ENCODE data around the gene RAD51B.
A peak's percentile ranks its signal among the peaks of the same experiment; 100 is the strongest.

The RAD51B gene

GRCh38 chr14:67971627-67972625, 152.3 kb downstream of the RAD51B start (continued):
- TF ChIP-seq, protein P1, sequence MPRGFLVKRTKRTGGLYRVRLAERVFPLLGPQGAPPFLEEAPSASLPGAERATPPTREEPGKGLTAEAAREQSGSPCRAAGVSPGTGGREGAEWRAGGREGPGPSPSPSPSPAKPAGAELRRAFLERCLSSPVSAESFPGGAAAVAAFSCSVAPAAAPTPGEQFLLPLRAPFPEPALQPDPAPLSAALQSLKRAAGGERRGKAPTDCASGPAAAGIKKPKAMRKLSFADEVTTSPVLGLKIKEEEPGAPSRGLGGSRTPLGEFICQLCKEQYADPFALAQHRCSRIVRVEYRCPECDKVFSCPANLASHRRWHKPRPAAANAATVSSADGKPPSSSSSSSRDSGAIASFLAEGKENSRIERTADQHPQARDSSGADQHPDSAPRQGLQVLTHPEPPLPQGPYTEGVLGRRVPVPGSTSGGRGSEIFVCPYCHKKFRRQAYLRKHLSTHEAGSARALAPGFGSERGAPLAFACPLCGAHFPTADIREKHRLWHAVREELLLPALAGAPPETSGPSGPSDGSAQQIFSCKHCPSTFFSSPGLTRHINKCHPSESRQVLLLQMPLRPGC (tag by site-specific recombination; IDR thresholded peaks at IDR 0.05) = 0 out of 2 replicates have a peak, but pooled peaks have one; percentile 12
- TF ChIP-seq ZNF830 (tag by site-specific recombination; IDR thresholded peaks at IDR 0.05; ENCODE audit: low read depth) (no peak), SP7 (tag by site-specific recombination; IDR thresholded peaks at IDR 0.05) (peak; percentile 98), MZF1 (tag by site-specific recombination; IDR thresholded peaks at IDR 0.05; ENCODE audit: borderline replicate concordance) (peak; percentile 51; the same call in 1 of the 2 replicates), ZNF692 (tag by site-specific recombination; IDR thresholded peaks at IDR 0.05) (no peak), ZEB2 (tag by site-specific recombination; IDR thresholded peaks at IDR 0.05) (no peak), ZNF629 (tag by site-specific recombination; IDR thresholded peaks at IDR 0.05) (peak; percentile 64), ZNF155 (tag by site-specific recombination; IDR thresholded peaks at IDR 0.05) (no peak)

DNA sequence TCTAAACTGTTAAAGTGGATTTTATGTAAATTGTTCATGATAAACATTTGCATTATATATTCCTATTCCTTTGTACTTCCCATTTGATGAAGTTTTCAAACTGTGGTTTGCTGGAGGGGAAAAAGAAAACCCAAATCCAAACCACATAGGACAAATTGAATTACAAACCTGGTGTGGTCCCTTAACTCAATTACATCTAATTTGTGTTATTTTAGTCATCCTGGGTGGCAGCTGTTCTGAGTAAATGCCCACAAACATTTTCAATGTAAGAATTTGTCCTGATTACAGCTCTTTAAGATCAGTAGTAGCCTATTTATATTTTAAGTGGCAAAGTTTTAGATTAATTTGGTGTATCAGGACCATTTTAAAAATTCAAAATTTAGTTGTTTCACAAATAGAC, 153.9 kb downstream of the RAD51B start:
- Histone ChIP-seq H3K36me3 (ENCODE audit: control insufficient read depth in 2 of 2, insufficient read depth in 1 of 2, low read length in 2 of 2) (no peaks in the 10 kb centered on the region), H3K27ac (ENCODE audit: extremely low read depth, low read depth, low read length) (peak overlapping the region; percentile 43; the same call in 1 of the 2 replicates), H3K9me3 (ENCODE audit: control insufficient read depth, insufficient read depth, low read depth, low read length) (no peaks in the 10 kb centered on the region), H3K4me1 (ENCODE audit: control insufficient read depth, insufficient read depth, low read length) (peaks cover 54% of the 10 kb centered on the region), H3K4me3 (ENCODE audit: low read depth, low read length) (no peak overlapping the region)
- CTCF ChIA-PET = interaction anchor here (0.7 to 1.0 kb wide), 2 partner anchors 174 to 870 kb away, joined by 3 read pairs; no protein-coding TSS in a partner anchor
- POLR2A ChIA-PET = no interaction called here
- TF ChIP-seq ZNF510 (tag by site-specific recombination; IDR thresholded peaks at IDR 0.05; ENCODE audit: insufficient replicate concordance) (no peak), KLF17 (tag by site-specific recombination; IDR thresholded peaks at IDR 0.05) (no peak), GLIS1 (tag by site-specific recombination; IDR thresholded peaks at IDR 0.05) (peak; percentile 49; the same call in 1 of the 2 replicates), OSR2 (tag by site-specific recombination; IDR thresholded peaks at IDR 0.05) (peak; percentile 15; the same call in 1 of the 2 replicates), ZNF610 (tag by site-specific recombination; IDR thresholded peaks at IDR 0.05; ENCODE audit: borderline replicate concordance) (no peak)

DNA sequence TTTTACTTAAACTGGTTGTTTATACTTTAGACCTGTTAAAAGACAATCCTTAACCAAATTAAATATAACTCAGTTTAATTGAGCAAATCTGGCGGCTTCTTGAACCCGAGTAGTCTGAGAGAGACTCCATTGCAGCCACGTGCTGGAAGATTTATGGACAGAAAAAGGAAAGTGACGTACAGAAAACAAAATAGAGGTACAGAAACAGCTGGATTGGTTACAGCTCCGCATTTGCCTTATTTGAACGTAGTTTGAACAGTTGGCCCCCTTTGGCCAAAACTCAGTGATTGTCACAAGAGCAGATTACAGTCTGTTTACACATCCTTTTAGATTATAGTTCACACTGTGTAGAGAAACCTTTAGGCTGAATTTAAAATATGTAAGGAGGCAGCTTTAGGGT, 155.9 kb downstream of the RAD51B start:
- CTCF ChIA-PET = no interaction called here
- TF ChIP-seq, protein P2, sequence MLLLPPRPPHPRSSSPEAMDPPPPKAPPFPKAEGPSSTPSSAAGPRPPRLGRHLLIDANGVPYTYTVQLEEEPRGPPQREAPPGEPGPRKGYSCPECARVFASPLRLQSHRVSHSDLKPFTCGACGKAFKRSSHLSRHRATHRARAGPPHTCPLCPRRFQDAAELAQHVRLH (tag by site-specific recombination; IDR thresholded peaks at IDR 0.05) = no peak
- no peak for TF ChIP-seq ZNF707 (tag by site-specific recombination; IDR thresholded peaks at IDR 0.05)
- no peak for TF ChIP-seq ZNF280C (tag by site-specific recombination; IDR thresholded peaks at IDR 0.05)
- no peak for TF ChIP-seq ZNF610 (tag by site-specific recombination; IDR thresholded peaks at IDR 0.05; ENCODE audit: borderline replicate concordance)
- no peak for TF ChIP-seq ZNF248 (tag by site-specific recombination; IDR thresholded peaks at IDR 0.05)
- TF ChIP-seq, protein P3, sequence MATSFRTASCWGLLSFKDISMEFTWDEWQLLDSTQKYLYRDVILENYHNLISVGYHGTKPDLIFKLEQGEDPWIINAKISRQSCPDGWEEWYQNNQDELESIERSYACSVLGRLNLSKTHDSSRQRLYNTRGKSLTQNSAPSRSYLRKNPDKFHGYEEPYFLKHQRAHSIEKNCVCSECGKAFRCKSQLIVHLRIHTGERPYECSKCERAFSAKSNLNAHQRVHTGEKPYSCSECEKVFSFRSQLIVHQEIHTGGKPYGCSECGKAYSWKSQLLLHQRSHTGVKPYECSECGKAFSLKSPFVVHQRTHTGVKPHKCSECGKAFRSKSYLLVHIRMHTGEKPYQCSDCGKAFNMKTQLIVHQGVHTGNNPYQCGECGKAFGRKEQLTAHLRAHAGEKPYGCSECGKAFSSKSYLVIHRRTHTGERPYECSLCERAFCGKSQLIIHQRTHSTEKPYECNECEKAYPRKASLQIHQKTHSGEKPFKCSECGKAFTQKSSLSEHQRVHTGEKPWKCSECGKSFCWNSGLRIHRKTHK (tag by site-specific recombination; IDR thresholded peaks at IDR 0.05) = no peak
- TF ChIP-seq ZNF157 (tag by site-specific recombination; IDR thresholded peaks at IDR 0.05) = no peak
- no peak for TF ChIP-seq ZSCAN16 (tag by site-specific recombination; IDR thresholded peaks at IDR 0.05)
- TF ChIP-seq MYNN (tag by site-specific recombination; IDR thresholded peaks at IDR 0.05; ENCODE audit: borderline replicate concordance) = no peak
- no peak for TF ChIP-seq ZNF24 (tag by site-specific recombination; IDR thresholded peaks at IDR 0.05)
- TF ChIP-seq ZNF660 (tag by site-specific recombination; IDR thresholded peaks at IDR 0.05) = no peak
- TF ChIP-seq TCF7L2 (IDR thresholded peaks at IDR 0.05; ENCODE audit: borderline replicate concordance, low read depth, low read length) = no peak

More for the DNA sequence above, 155.9 kb downstream of the RAD51B start:
- POLR2A ChIA-PET = no interaction called here
- H3K27ac ChIP-seq (ENCODE audit: extremely low read depth, low read depth, low read length) = no peak overlapping the region
- H3K4me1 ChIP-seq (ENCODE audit: control insufficient read depth, insufficient read depth, low read length) = peaks cover 54% of the 10 kb centered on the region
- no peaks in the 10 kb centered on the region for H3K36me3 ChIP-seq (ENCODE audit: control insufficient read depth in 2 of 2, insufficient read depth in 1 of 2, low read length in 2 of 2)
- no peaks in the 10 kb centered on the region for H3K9me3 ChIP-seq (ENCODE audit: control insufficient read depth, insufficient read depth, low read depth, low read length)
- no peak overlapping the region for H3K4me3 ChIP-seq (ENCODE audit: low read depth, low read length)

All from HEK293 (cell line).